Cardiac fibroblast (primary cell): ENCODE measurements around the gene RSU1.
A peak's percentile ranks its signal among the peaks of the same experiment; 100 is the strongest.

ENCODE experiments used
- DNase-seq, 2 donors: peaks; one replicate each; pipeline versions ENCODE4 v3.0.0 to v3.0.0-alpha.2; 2010; ENCODE audit warnings: low read depth in 2 of 2
- H3K4me3 ChIP-seq, 2 donors: replicated peaks in 1 of 2; 1 replicate in 1 of 2; 2 replicates in 1 of 2; pipeline ENCODE4 v1.5.1; 2011; ENCODE audit warnings: low read depth in 2 of 2, low read length in 2 of 2, mild to moderate bottlenecking in 2 of 2, moderate library complexity in 1 of 2
- CTCF ChIP-seq: IDR thresholded peaks from one replicate; pipeline ENCODE4 v1.5.1; 2011; ENCODE audit warnings: low read depth, mild to moderate bottlenecking, low read length, inconsistent platforms

RSU1 gene

GRCh38 chr10:16789261-16789660 is 28.0 kb downstream of the RSU1 start:
- H3K4me3 ChIP-seq, result no peak overlapping the region
- DNase-seq, result no peak
- TF ChIP-seq CTCF, result no peak

- H3K4me3 ChIP-seq, result no peak overlapping the region
- no peak for TF ChIP-seq CTCF
- no peak for DNase-seq
Observed at GRCh38 chr10:16788778-16789177, 28.4 kb downstream of the RSU1 start.

GRCh38 chr10:16788125-16788524 is 29.1 kb downstream of the RSU1 start:
- no peak overlapping the region for H3K4me3 ChIP-seq
- no peak for TF ChIP-seq CTCF
- no peak for DNase-seq

GRCh38 chr10:16787361-16787791 is 29.8 kb downstream of the RSU1 start:
- no peak for TF ChIP-seq CTCF
- H3K4me3 ChIP-seq, result no peak overlapping the region
- no peak for DNase-seq

GRCh38 chr10:16780338-16780880 is 36.8 kb downstream of the RSU1 start:
- H3K4me3 ChIP-seq, result no peak overlapping the region
- no peak for DNase-seq
- TF ChIP-seq CTCF, result no peak

- DNase-seq, result peak in 1 of 2 donors; percentile 3
- TF ChIP-seq CTCF, result no peak
- H3K4me3 ChIP-seq, result no peak overlapping the region
Observed at GRCh38 chr10:16779384-16779915, 37.8 kb downstream of the RSU1 start.
